ACHN (cell line): Measurements from ENCODE around the gene GAPVD1.
"Not testable (repeated sequence)": the region's sequence is repeated elsewhere in the genome, so short reads cannot be mapped to it uniquely, and the experiment has no call there.

Experiments used
- DNase-seq: peaks from one replicate; pipeline ENCODE4 v3.0.0-alpha.2; 2015
- in situ Hi-C: cut with HindIII; loops from 2 replicates; pipeline ENCODE4 v1.10.0; 2017; ENCODE audit warnings: low sequenced_read_pairs, low pct_ligation_motif_present, low pct_unique_long_range_greater_than_20kb

Gene GAPVD1, protein sequence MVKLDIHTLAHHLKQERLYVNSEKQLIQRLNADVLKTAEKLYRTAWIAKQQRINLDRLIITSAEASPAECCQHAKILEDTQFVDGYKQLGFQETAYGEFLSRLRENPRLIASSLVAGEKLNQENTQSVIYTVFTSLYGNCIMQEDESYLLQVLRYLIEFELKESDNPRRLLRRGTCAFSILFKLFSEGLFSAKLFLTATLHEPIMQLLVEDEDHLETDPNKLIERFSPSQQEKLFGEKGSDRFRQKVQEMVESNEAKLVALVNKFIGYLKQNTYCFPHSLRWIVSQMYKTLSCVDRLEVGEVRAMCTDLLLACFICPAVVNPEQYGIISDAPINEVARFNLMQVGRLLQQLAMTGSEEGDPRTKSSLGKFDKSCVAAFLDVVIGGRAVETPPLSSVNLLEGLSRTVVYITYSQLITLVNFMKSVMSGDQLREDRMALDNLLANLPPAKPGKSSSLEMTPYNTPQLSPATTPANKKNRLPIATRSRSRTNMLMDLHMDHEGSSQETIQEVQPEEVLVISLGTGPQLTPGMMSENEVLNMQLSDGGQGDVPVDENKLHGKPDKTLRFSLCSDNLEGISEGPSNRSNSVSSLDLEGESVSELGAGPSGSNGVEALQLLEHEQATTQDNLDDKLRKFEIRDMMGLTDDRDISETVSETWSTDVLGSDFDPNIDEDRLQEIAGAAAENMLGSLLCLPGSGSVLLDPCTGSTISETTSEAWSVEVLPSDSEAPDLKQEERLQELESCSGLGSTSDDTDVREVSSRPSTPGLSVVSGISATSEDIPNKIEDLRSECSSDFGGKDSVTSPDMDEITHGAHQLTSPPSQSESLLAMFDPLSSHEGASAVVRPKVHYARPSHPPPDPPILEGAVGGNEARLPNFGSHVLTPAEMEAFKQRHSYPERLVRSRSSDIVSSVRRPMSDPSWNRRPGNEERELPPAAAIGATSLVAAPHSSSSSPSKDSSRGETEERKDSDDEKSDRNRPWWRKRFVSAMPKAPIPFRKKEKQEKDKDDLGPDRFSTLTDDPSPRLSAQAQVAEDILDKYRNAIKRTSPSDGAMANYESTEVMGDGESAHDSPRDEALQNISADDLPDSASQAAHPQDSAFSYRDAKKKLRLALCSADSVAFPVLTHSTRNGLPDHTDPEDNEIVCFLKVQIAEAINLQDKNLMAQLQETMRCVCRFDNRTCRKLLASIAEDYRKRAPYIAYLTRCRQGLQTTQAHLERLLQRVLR (N-terminal part only)

DNA sequence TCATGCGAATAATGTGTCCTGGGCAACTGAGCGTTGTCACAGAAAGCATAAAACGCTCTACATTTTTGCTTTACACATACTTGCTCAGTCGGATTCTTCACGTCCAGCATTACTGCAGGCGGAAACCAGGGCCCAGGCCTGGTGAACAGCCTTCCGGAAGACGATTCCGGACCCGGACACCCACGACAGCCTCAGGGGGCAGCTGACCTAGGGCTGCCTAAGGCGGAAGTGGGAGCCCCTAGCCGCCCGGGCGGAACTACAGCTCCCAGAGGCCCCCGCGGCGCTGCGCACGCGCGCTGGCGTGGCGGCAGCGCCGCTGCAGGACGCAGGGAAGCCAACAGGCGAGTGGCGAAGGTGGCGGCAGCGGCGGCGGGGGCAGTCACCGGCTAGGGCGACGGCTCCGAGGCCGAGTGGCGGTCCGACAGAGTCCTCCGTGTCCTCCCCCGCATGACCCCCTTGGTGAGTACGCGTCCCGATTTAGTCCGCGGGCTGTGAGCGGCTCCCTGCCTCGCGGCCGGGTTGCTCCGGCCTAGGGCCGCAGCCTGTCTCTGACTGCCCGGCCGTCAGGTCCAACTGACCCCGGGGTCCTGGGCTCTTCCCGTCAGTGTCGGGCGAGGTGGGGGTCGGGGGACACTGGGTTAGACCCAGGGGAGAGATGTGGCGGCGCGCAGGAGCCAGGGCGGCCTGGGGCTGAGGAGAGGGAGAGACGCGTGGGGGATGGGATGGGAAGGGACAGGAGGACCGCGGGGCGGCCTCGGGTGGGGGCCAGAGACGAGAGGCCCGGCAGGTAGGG is at the start of gene GAPVD1:
Gene GAPVD1 (plus strand): TSS at position 326 of the 793 bp plus-strand sequence. CDS start 37,096 bp downstream, outside the sequence.
- in situ Hi-C loops: no loop called here
- DNase-seq: peak; percentile 91

DNA sequence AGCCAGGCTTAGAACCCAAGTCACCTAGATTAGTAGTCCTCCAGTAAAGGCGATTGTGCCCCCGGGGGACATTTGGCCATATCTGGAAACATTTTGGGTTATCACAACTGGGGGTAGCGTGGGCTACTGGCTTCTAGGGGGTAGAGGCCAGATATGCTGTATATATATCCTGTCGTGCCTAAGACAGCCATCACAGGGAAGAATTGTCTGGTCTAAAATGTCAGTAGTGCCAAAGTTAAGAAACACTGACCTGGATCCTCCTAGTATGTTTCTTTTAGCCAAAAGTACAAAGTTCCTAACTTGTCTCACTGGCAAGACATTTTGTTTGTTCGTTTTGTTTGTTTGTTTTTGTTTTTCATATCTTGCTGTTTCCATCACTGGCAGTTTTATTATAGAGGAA is 47.4 kb upstream of the GAPVD1 start:
- in situ Hi-C loops: no loop called here
- DNase-seq: no peak

DNA sequence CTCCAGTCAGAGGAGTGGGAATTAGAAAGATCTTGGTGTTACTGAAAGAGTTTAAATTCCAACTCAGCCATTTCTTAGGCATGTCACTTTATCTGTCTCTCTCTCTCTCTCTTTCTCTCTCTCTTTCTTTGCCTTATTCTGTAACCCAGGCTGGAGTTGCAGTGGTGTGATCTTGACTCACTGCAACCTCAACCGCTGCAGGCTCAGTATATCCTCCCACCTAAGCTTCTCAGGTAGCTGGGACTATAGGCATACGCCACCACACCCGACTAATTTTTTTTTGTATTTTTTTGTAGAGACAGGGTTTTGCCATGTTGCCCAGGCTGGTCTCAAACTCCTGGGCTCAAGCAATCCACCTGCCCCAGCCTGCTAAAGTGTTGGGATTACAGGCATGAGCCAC is 43.0 kb upstream of the GAPVD1 start:
- in situ Hi-C loops: no loop called here
- DNase-seq: no peak

DNA sequence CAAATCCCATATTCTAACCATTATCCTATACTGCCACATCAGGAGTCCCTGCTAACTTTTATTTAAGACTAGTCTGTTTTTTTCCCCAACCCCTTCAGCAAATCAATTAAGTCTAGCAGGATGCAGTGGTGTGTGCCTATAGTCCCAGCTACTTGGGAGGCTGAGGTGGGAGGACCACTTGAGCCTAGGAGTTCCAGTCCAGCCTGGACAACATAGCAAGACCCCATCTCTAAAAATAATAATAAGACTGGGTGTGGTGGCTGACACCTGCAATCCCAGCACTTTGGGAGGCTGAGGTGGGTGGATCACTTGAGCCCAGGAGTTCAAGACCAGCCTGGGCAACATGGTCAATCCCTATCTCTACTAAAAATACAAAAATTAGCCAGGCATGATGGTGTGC is 36.8 kb upstream of the GAPVD1 start:
- DNase-seq, in situ Hi-C loops: not testable (repeated sequence)

DNA sequence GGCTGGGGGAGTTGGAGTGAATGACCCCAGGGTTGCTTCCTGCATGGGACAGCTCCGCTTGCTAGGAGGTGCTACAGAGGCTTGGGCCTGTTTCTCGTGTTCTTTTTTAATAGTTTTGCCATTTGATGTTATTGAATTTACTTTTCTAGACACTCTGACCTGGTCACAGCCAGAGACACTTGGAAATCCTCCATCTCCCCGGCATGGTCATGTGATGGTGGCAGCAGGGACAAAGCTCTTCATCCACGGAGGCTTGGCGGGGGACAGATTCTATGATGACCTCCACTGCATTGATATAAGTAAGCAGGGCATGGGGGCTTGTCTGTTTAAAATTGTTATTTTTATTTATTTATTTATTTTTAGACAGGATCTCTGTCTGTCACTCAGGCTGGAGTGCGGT is 33.9 kb upstream of the GAPVD1 start:
- DNase-seq: no peak
- in situ Hi-C loops: no loop called here

DNA sequence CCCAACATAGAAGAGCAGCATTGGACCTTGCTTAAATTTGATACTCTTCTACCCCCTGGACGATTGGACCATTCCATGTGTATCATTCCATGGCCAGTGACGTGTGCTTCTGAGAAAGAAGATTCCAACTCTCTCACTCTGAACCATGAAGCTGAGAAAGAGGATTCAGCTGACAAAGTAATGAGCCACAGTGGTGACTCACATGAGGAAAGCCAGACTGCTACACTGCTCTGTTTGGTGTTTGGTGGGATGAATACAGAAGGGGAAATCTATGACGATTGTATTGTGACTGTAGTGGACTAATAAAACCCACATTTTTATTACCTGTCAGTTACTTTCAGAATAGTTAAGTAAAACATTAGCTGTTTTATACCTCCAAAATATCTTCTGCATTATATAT is 27.9 kb upstream of the GAPVD1 start:
- DNase-seq: peak; percentile 93

DNA sequence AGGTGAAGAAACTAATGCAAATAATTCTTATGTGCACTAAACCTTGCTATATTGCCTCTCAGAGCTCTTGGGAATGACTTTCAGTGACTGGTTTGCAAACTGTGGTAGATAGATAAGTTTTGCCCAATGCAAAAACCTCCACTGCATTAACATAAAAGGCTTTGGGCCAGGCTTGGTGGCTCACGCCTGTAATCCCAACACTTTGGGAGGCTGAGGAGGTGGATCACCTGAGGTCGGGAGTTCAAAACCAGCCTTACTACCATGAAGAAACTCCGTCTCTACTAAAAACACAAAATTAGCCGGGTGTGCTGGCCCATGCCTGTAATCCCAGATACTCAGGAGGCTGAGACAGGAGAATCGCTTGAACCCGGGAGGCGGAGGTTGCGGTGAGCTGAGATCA is 27.5 kb upstream of the GAPVD1 start:
- in situ Hi-C loops, DNase-seq: not testable (repeated sequence)

More for the DNA sequence above, 27.9 kb upstream of the GAPVD1 start:
- in situ Hi-C loops: no loop called here

DNA sequence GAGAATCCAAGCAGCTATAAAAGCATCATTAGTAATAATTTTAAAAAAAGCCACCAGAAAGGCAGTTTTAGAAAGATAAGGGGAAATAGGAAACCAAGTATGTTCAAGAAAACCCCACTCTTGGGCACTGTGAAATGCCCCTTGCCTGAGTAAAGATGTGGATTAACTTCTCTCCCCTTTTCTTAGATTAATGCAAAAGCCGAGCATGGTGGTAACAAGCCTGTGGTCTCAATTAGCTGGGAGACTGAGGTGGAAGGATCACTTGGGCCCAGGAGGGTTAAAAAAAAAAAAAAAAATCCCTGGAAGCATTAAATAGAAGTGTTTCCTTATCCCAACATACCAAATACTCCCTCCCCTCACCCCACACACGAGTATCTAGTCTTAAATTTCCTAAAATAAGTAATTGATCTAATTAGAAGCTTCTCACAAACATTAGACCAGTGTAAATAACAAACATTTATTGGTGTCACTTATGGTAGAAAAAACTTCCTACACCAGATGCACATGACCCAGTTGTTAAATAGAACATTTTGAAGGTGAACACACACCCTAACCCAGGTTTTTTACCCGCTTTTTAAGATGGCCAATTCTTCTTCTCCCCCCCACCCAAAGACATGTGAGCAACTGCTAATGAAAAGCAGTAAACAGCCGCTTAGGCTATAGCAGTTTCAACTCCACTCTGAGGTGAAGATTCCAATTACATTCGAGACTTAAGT is 25.7 kb upstream of the GAPVD1 start:
- in situ Hi-C loops: no loop called here
- no peak for DNase-seq

DNA sequence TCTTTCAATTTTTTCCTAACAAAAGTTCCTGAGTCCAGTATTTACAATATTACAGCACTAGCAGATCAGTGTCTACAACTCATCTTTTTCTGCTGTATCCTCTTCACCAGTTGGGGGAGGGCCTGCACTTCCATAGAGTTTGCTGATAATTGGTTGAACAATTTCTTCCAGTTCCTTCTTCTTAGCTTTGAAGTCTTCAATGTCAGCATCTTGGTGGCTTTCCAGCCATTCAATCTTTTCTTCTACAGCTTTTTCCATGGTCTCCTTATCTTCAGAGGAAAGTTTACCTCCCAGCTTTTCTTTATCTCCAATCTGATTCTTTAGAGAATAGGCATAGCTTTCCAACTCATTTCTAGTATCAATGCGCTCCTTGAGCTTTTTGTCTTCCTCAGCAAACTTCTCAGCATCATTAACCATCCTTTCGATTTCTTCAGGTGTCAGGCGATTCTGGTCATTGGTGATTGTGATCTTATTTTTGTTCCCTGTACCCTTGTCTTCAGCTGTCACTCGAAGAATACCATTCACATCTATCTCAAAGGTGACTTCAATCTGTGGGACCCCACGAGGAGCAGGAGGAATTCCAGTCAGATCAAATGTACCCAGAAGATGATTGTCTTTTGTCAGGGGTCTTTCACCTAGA is 25.0 kb upstream of the GAPVD1 start:
- in situ Hi-C loops, DNase-seq: not testable (repeated sequence)

DNA sequence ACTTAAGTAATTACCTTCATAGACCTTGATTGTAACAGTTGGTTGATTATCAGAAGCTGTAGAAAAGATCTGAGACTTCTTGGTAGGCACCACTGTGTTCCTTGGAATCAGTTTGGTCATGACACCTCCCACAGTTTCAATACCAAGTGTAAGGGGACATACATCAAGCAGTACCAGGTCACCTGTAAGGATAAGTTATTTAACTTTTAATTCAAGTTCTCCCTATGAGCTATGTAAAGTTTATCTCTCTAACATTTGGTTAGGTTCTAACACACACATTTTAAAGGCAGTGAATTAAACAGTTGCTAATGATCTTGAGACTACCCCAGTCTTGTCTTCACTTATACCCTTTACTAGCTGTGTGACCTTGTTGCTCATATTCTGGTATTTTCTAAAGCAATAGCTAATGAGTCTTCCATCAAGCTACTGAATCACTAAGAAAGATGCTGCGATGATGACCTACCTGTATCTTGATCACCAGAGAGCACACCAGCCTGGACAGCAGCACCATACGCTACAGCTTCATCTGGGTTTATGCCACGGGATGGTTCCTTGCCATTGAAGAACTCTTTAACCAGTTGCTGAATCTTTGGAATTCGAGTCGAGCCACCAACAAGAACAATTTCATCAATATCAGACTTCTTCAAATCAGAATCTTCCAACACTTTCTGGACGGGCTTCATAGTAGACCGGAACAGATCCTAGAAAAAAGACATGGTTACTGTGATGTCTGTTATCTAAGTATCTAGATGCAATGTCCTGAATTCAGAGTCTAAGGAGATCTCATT is 23.3 kb upstream of the GAPVD1 start:
- DNase-seq: no peak
- in situ Hi-C loops: no loop called here

DNA sequence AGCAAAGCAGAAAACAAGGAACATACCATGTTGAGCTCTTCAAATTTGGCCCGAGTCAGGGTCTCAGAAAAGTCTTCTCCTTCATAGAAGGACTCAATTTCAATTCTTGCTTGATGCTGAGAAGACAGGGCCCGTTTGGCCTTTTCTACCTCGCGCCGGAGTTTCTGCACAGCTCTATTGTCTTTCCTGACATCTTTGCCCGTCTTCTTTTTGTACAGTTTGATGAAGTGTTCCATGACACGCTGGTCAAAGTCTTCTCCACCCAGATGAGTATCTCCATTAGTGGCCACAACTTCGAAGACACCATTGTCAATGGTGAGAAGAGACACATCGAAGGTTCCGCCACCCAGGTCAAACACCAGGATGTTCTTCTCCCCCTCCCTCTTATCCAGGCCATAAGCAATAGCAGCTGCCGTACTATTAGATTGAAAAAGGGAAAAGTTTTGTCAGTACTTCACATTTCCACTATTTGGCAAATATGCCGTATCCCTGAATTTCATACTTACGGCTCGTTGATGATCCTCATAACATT is 22.6 kb upstream of the GAPVD1 start:
- DNase-seq: no peak
- in situ Hi-C loops: no loop called here

DNA sequence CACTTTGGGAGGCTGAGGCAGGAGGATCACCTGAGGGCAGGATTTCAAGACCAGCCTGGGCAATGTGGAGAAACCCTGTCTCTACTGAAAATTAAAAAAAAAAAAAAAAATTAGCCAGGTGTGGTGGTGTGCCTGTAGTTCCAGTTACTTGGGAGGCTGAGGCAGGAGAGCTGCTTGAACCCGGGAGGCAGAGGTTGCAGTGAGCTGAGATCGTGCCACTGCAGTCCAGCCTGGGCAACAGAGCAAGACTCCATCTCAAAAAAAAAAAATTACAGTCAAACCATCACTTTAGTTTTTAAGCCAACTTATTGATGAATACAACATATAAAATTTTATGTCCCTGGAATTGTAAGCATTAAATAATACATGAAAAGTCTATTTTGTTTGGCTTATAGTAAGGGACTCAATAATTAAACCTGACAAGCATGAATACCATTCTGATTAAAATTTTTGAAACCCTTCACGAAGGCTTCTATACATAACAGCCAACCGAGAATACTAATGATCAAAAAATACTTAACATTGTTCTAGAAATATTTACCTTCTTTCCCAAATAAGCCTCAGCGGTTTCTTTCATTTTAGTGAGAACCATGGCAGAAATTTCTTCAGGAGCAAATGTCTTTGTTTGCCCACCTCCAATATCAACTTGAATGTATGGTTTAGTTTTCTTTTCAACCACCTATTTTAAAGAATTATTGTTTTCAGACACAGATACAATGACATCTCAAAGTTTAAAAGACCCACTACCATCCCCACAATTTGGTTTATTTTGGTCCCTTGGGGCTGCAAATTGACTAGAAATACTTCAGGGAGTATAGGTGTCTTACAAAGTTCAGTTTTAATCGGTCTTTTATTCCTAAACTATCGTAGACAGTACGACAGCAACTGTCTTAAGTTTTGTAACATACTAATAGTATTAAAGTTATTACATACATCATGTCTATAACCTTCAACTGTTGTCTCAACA is 21.7 kb upstream of the GAPVD1 start:
- no peak for DNase-seq
- in situ Hi-C loops: no loop called here

DNA sequence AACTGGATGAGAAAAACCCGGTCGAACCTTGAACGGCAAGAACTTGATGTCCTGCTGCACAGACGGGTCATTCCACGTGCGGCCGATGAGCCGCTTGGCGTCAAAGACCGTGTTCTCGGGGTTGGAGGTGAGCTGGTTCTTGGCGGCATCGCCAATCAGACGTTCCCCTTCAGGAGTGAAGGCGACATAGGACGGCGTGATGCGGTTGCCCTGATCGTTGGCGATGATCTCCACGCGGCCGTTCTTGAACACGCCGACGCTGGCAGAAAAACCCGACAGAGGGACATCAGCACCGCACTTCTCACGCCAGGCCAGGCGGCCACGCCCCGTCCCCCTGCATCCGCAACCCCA is 21.0 kb upstream of the GAPVD1 start:
- peak; percentile 43 for DNase-seq
- in situ Hi-C loops: no loop called here

DNA sequence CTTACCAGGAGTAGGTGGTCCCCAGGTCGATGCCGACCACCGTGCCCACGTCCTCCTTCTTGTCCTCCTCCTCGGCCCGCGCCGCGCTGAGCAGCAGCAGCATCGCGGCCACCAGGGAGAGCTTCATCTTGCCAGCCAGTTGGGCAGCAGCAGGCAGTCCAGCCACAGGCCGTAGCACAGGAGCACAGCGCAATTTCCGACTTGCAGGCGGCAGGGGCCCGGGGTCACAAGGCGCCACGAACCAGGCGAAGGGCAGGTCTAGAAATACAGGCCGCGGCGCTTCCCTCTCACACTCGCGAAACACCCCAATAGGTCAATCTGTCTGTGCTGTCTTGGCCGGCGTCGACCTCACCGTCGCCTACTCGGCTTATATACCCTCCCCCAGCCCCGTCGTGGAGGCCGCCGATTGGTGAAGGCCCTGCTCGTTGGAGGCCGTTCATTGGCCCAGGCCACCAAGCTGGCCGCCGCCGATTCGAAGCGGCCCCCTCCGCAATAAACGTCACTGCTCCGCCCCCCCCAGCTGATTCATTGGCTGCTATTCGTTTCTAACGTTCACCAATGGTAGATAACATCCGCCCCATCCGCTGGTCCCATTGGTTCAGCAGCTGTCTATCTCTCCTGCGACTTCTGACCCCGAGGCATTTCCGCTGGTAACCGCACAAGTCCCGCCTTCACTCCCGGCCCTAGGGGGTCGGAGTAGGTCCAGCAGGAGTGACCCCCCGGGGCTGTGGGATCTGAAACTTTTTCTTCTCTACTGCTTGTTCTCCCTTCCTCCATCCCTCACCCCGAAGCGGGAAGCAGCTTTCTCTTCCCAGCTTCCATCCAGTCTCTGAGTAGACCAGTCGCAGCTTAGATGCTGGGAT is 20.4 kb upstream of the GAPVD1 start, which contains the start of gene HSPA5:
Gene HSPA5 (minus strand): TSS at position 344 of the 863 bp plus-strand sequence. CDS start 217 bp downstream, at position 127.
- peak; percentile 98 for DNase-seq
- in situ Hi-C loops: no loop called here
